Activated T-cell treated with anti-CD3 and anti-CD28 coated beads, Interleukin-2, amount 50 U/mL, for 24 hours (primary cell): Measurements from ENCODE around the gene MAMDC4.

Experiments used
- DNase-seq: peaks from one replicate; pipeline ENCODE4 v3.0.0-alpha.2; 2020
- H3K27ac Mint-ChIP-seq: 2 replicates; pipeline ENCODE4 v1.8.0; 2020; ENCODE audit warnings: mild to moderate bottlenecking, mixed read lengths
- H3K27me3 Mint-ChIP-seq: 2 replicates; pipeline ENCODE4 v1.8.0; 2020; ENCODE audit warnings: mixed read lengths
- H3K36me3 Mint-ChIP-seq: 2 replicates; pipeline ENCODE4 v1.8.0; 2020; ENCODE audit warnings: low read depth, mixed read lengths
- H3K4me1 Mint-ChIP-seq: 2 replicates; pipeline ENCODE4 v1.8.0; 2020; ENCODE audit warnings: low read depth, mixed read lengths
- H3K4me3 Mint-ChIP-seq: 2 replicates; pipeline ENCODE4 v1.8.0; 2020; ENCODE audit warnings: mild to moderate bottlenecking, moderate library complexity, mixed read lengths
- H3K9me3 Mint-ChIP-seq: 2 replicates; pipeline ENCODE4 v1.8.0; 2020; ENCODE audit warnings: mixed read lengths

MAMDC4 gene

DNA sequence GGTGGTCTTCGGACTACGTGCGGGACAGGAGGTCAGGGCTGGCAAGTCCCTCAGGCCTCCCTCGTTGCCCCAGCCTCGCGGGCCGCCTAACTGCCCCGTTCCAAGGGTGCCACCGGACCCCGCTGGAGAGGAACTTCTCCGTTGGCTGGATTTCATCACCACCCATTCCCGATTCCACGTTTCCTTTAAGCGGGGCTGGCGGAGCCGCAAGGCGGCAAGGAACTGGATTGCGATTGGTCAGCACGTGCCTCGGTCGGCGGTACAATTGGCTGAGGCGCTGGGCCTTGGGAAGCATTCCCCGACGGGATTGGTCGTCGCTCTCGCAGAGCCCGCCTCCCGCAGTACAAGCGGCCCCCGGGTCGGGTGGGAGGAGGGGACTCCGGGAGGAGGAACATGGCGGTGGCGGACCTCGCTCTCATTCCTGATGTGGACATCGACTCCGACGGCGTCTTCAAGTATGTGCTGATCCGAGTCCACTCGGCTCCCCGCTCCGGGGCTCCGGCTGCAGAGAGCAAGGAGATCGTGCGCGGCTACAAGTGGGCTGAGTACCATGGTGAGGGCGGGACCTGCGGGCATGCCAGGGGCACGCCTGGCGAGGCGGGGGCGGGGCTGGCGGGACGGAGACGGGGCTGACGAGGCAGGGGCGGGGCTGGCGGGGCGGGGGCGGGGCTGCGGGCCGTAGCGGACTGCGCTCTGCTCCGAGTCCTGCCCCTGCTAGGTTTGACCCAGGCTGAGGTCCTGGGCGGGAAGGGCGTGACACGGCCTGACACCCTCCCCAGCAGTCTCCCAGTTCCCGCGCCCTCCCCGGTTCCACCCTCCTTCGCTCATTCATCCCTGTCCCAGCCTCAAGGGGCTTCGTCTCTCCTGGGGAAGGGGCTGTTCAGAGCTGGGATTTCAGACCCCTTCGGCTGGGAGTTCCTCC lies 2.8 kb upstream of the MAMDC4 start, which contains the start of gene PHPT1:
TSS of gene PHPT1 (plus strand) at position 372 of the 922 bp plus-strand sequence. CDS start at position 394, 22 bp downstream.
- peak; percentile 98 for DNase-seq

DNA sequence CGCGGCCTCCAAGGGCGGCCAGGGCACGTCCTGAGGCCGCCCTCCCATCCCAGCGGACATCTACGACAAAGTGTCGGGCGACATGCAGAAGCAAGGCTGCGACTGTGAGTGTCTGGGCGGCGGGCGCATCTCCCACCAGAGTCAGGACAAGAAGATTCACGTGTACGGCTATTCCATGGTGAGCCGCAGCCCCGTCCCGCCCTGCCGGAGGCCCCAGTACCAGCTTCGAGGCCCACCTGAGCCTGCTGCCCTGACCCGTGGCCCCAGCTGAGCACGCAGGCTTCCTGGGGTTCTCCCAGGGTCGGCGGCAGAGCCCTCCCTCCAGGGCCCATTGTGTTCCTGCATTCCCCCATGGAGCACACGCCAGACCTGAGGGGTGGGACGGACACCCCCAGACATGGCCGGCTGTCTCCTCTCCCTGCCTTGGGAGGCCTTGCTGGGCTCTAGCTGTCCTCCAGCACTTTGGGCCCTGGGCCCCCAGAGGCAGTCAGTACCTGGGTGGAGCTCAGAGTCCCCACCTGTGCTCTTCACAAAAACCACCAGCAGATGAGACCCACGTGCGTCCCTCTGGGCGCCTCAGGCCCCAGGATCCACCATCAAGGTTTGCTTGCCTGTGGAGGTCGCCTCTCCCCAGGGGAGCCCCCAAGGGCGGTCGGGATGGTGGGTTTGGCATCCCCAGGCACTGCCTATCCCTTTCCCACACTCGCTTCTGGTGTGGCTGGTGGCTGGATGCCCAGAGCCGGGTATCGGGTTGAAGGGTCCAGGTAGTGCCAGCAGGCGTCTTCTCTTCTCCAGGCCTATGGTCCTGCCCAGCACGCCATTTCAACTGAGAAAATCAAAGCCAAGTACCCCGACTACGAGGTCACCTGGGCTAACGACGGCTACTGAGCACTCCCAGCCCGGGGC lies 1.9 kb upstream of the MAMDC4 start:
- Mint-ChIP-seq H3K4me1 (peaks cover 19% of the 10 kb centered on the region), H3K9me3 (no peaks in the 10 kb centered on the region), H3K27ac (peak overlapping the region; percentile 74), H3K27me3 (peaks cover 23% of the 10 kb centered on the region), H3K36me3 (peaks cover 26% of the 10 kb centered on the region), H3K4me3 (peak overlapping the region; percentile 92)
- DNase-seq = no peak

More for the DNA sequence above, 2.8 kb upstream of the MAMDC4 start, which contains the start of gene PHPT1:
- Mint-ChIP-seq H3K4me3 (peak within 1 kb of the TSS; percentile 92), H3K27me3 (peaks cover 26% of the 10 kb centered on the region), H3K9me3 (no peaks in the 10 kb centered on the region), H3K4me1 (peaks cover 20% of the 10 kb centered on the region), H3K27ac (peak within 1 kb of the TSS; percentile 97), H3K36me3 (peaks cover 26% of the 10 kb centered on the region)

DNA sequence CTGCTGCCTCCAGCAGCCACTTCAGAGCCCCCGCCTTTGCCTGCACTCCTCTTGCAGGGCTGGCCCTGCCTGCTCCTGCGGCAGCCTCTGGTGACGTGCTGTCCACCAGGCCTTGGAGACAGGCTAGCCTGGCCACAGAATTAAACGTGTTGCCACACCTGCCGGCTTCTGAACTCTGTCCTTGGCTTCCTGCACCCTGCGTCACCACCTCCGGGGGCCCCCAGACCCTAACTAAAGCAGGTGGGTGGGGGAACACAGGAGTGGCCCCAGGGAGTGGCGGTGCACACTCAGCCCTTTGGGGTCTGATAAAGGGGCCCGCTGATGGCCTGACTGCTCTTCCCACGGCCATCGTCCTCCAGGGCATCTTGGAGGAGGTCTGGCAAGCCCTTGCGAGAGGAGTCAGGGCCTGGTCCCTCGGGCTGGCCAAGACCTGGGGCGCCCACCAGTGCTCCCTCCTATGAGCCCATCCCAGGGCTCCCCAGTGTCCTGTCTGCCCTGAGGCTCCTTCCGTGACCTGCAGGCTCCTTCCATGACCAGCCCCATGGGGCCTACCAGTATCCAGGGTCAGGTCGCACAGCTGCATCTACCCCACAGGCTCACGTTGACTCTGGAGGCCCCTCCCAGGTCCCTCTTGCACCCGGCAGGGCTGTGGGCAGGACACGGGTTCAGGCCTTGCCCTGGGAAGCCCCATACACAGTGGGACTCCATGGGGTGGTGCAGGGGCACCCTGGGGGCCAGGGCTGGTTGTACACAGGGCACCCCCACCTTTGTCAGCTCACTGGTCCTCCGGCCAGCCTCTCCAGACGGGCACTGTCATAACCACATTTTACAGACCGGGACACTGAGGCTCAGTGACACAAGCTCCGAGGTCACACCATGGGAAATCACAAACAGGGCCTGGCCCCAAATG lies 1.0 kb upstream of the MAMDC4 start:
- H3K27me3 Mint-ChIP-seq = peaks cover 16% of the 10 kb centered on the region
- peaks cover 26% of the 10 kb centered on the region for H3K36me3 Mint-ChIP-seq
- H3K4me3 Mint-ChIP-seq = no peak overlapping the region
- no peak overlapping the region for H3K27ac Mint-ChIP-seq
- DNase-seq = no peak
- no peaks in the 10 kb centered on the region for H3K9me3 Mint-ChIP-seq
- H3K4me1 Mint-ChIP-seq = peaks cover 18% of the 10 kb centered on the region

DNA sequence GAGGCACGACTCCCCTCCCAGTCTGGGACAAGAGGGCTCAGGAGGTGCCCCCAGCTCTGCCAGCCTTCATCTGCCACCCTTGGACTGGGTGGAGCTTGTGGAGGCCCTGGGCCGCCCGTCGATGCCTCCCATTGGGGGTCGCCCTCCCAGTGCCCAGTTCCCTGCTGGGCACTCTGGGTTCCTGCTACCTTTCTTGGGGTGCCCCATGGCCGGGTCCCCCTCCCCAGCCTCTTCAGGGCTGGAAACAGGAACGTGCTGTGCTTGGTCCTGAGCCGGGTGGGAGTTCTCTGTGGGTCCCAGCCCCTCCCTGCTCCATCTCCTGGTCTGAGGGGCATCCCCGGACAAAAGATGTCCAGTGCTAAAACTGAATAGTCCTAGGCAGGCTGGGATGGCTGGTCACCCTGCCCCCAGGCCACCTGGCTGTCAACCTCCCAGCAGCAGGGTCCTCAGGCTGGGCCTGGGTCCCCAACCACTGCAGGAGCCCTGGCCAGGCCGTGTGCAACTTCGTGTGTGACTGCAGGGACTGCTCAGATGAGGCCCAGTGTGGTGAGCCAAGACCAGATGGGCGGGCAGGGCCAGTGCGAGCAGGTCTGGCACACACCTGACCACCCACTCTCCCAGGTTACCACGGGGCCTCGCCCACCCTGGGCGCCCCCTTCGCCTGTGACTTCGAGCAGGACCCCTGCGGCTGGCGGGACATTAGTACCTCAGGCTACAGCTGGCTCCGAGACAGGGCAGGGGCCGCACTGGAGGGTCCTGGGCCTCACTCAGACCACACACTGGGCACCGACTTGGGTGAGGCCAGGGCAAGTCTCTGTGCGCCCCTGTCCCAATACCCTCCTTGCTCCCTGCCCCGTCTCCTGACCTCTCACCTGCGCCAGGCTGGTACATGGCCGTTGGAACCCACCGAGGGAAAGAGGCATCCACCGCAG lies 784 bp downstream of the MAMDC4 start:
- no peaks in the 10 kb centered on the region for H3K9me3 Mint-ChIP-seq

DNA sequence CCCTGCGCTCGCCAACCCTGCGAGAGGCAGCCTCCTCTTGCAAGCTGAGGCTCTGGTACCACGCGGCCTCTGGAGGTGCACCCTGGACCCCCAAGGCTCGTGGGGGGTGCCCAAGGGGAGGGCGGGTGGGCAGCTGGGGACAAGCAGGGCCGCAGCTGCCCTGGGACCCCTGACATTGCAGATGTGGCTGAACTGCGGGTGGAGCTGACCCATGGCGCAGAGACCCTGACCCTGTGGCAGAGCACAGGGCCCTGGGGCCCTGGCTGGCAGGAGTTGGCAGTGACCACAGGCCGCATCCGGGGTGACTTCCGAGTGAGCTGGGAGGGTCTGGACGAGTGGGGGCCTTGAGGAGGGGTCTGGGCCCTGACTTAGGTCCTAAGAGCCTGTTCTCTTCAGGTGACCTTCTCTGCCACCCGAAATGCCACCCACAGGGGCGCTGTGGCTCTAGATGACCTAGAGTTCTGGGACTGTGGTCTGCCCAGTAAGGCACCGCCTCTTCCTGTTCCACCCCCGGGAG lies 1.5 kb downstream of the MAMDC4 start:
- peaks cover 6% of the 10 kb centered on the region for H3K4me1 Mint-ChIP-seq
- H3K27ac Mint-ChIP-seq = no peak overlapping the region
- H3K27me3 Mint-ChIP-seq = no peaks in the 10 kb centered on the region
- peaks cover 23% of the 10 kb centered on the region for H3K36me3 Mint-ChIP-seq
- H3K4me3 Mint-ChIP-seq = no peak overlapping the region
- no peak for DNase-seq
- H3K9me3 Mint-ChIP-seq = no peaks in the 10 kb centered on the region

More for the DNA sequence above, 784 bp downstream of the MAMDC4 start:
- no peak overlapping the region for H3K4me3 Mint-ChIP-seq
- H3K4me1 Mint-ChIP-seq = peaks cover 8% of the 10 kb centered on the region
- no peak for DNase-seq
- H3K36me3 Mint-ChIP-seq = peaks cover 25% of the 10 kb centered on the region
- no peak overlapping the region for H3K27ac Mint-ChIP-seq
- H3K27me3 Mint-ChIP-seq = peaks cover 2% of the 10 kb centered on the region

DNA sequence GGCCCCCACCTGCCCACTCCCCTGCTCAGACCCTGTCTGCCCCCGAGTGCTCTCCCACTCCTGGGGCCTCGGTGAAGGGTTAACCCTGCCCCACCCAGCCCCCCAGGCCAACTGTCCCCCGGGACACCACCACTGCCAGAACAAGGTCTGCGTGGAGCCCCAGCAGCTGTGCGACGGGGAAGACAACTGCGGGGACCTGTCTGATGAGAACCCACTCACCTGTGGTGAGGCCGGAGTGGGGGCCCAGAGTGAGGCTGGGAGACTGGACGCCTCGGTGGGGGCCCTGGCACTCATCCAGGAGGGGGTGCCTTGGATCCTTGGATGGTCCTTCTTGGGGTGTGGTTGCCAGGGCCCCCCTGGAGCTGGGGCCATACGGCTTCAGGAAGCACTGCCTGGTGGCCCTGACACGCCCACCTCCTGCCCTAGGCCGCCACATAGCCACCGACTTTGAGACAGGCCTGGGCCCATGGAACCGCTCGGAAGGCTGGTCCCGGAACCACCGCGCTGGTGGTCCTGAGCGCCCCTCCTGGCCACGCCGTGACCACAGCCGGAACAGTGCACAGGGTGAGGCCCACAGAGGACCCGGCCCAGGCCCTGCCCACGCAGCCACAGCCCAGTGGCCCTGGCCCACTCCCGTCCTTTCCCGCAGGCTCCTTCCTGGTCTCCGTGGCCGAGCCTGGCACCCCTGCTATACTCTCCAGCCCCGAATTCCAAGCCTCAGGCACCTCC lies 2.1 kb downstream of the MAMDC4 start:
- H3K9me3 Mint-ChIP-seq = no peaks in the 10 kb centered on the region
- H3K27me3 Mint-ChIP-seq = no peaks in the 10 kb centered on the region
- H3K4me1 Mint-ChIP-seq = peaks cover 6% of the 10 kb centered on the region
- no peak for DNase-seq
- H3K27ac Mint-ChIP-seq = peak overlapping the region; percentile 18
- H3K4me3 Mint-ChIP-seq = no peak overlapping the region
- peaks cover 19% of the 10 kb centered on the region for H3K36me3 Mint-ChIP-seq

DNA sequence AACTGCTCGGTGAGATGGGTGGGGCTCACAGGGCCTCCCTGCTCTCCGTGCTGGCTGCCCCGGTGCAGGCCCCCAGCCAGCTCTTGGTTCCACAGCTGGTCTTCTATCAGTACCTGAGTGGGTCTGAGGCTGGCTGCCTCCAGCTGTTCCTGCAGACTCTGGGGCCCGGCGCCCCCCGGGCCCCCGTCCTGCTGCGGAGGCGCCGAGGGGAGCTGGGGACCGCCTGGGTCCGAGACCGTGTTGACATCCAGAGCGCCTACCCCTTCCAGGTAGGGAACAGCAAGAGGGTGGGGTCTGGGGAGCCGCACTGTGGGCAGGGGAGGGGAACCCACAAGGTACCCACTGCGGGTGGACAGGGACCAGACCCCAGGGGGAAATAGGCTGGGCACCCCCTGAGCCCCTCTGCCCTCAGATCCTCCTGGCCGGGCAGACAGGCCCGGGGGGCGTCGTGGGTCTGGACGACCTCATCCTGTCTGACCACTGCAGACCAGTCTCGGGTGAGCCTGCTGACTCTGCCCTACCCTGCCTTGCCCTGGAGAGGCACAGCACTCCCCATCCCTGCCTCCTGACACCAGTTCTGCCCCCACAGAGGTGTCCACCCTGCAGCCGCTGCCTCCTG lies 2.8 kb downstream of the MAMDC4 start:
- peaks cover 3% of the 10 kb centered on the region for H3K4me1 Mint-ChIP-seq
- DNase-seq = no peak
- H3K4me3 Mint-ChIP-seq = no peak overlapping the region
- no peaks in the 10 kb centered on the region for H3K27me3 Mint-ChIP-seq
- peak overlapping the region; percentile 18 for H3K27ac Mint-ChIP-seq
- no peaks in the 10 kb centered on the region for H3K9me3 Mint-ChIP-seq
- H3K36me3 Mint-ChIP-seq = peaks cover 16% of the 10 kb centered on the region

DNA sequence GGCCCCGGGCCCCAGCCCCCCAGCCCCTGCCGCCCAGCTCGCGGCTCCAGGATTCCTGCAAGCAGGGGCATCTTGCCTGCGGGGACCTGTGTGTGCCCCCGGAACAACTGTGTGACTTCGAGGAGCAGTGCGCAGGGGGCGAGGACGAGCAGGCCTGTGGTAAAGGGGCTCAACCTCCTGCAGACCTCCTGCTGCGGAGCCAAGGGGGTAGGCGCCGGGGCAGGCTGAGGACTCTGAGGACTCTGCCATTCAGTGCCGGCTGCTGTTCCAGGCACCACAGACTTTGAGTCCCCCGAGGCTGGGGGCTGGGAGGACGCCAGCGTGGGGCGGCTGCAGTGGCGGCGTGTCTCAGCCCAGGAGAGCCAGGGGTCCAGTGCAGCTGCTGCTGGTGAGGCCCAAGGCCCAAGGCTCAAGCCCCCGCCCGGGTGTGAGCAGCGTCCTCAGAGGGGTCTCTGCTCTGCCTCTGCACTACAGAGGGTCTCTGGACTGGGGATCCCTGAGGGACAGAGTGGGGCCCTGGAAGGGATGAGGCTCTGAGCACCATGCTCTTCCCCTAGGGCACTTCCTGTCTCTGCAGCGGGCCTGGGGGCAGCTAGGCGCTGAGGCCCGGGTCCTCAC lies 3.4 kb downstream of the MAMDC4 start:
- H3K27ac Mint-ChIP-seq = no peak overlapping the region
- no peaks in the 10 kb centered on the region for H3K27me3 Mint-ChIP-seq
- H3K9me3 Mint-ChIP-seq = no peaks in the 10 kb centered on the region
- DNase-seq = no peak
- H3K4me3 Mint-ChIP-seq = no peak overlapping the region
- peaks cover 16% of the 10 kb centered on the region for H3K36me3 Mint-ChIP-seq
- no peaks in the 10 kb centered on the region for H3K4me1 Mint-ChIP-seq

DNA sequence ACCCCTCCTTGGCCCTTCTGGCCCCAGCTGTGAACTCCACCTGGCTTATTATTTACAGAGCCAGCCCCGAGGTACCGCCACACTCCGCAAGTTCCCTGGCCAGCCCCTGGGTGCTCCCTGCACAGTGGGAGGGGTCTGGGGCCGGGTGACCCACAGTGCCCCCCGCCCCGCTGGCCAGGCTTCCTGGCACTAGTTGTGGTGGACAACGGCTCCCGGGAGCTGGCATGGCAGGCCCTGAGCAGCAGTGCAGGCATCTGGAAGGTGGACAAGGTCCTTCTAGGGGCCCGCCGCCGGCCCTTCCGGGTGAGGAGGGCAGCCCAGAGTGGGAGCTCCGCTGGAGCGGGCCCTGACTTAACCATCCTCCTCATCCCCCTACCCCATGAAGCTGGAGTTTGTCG lies 3.9 kb downstream of the MAMDC4 start:
- DNase-seq = no peak
- no peaks in the 10 kb centered on the region for H3K9me3 Mint-ChIP-seq
- H3K27ac Mint-ChIP-seq = no peak overlapping the region
- no peaks in the 10 kb centered on the region for H3K27me3 Mint-ChIP-seq
- no peak overlapping the region for H3K4me3 Mint-ChIP-seq
- no peaks in the 10 kb centered on the region for H3K4me1 Mint-ChIP-seq
- H3K36me3 Mint-ChIP-seq = peaks cover 15% of the 10 kb centered on the region

DNA sequence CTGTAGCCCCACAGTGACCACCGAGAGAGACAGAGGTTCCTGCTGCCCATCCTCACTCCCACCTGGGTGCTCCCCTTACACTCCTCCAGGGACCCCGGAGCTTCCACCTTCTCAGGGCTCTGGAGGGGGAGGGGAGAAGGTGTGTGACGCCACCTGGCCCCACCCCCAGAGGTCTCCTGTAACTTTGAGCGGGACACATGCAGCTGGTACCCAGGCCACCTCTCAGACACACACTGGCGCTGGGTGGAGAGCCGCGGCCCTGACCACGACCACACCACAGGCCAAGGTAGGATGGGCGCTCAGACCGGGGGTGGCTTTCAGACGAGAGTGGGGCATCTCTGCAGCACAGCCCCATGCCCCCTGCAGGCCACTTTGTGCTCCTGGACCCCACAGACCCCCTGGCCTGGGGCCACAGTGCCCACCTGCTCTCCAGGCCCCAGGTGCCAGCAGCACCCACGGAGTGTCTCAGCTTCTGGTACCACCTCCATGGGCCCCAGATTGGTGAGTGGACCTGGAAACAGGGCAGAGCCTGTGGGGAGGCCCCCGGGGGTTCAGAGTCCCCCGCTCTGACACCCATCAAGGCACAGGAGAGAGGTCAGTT lies 4.5 kb downstream of the MAMDC4 start:
- Mint-ChIP-seq H3K36me3 (peaks cover 14% of the 10 kb centered on the region), H3K4me1 (no peaks in the 10 kb centered on the region), H3K9me3 (no peaks in the 10 kb centered on the region), H3K4me3 (no peak overlapping the region), H3K27me3 (no peaks in the 10 kb centered on the region), H3K27ac (no peak overlapping the region)
- no peak for DNase-seq

DNA sequence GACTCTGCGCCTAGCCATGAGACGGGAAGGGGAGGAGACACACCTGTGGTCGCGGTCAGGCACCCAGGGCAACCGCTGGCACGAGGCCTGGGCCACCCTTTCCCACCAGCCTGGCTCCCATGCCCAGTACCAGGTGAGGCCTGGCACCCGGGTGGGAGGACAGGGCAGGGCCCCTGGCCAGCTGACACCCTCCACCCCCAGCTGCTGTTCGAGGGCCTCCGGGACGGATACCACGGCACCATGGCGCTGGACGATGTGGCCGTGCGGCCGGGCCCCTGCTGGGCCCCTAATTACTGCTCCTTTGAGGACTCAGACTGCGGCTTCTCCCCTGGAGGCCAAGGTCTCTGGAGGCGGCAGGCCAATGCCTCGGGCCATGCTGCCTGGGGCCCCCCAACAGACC lies 5.0 kb downstream of the MAMDC4 start:
- H3K9me3 Mint-ChIP-seq = no peaks in the 10 kb centered on the region
- DNase-seq = no peak
- no peaks in the 10 kb centered on the region for H3K4me1 Mint-ChIP-seq
- H3K36me3 Mint-ChIP-seq = peaks cover 17% of the 10 kb centered on the region
- H3K27me3 Mint-ChIP-seq = no peaks in the 10 kb centered on the region
- no peak overlapping the region for H3K27ac Mint-ChIP-seq
- no peak overlapping the region for H3K4me3 Mint-ChIP-seq
